Motor neuron (in vitro differentiated cells): ENCODE measurements around the gene TMSB4X. TPM values are rescaled to one million over a fixed set of nuclear protein-coding genes. Genes with fewer than 3 reads are reported as not detected.
"Not testable (repeated sequence)": the region's sequence is repeated elsewhere in the genome, so short reads cannot be mapped to it uniquely, and the experiment has no call there.

Experiments used
- ATAC-seq, 8 experiments: fragments of 200-7000 bp; cut with Tn5 transposase; replicated peaks in 6 of 8; 2 replicates each; pipeline ENCODE4 v1.8.0; 2021; ENCODE audit warnings: mild to moderate bottlenecking in 8 of 8, moderate library complexity in 8 of 8
- H3K27ac ChIP-seq, 2 donors: fragments of 250-450 bp; sonication (Bioruptor Pico); 2 replicates each; pipeline ENCODE4 v1.9.0; 2021; ENCODE audit warnings: antibody characterized with exemption in 2 of 2, mild to moderate bottlenecking in 2 of 2, moderate library complexity in 1 of 2
- H3K4me1 ChIP-seq, 2 donors: fragments of 250-450 bp; sonication (Bioruptor Pico); replicated peaks in 1 of 2; 2 replicates each; pipeline ENCODE4 v1.6.1; 2021; ENCODE audit warnings: antibody characterized with exemption in 2 of 2, mild to moderate bottlenecking in 2 of 2, moderate library complexity in 1 of 2
- H3K4me3 ChIP-seq, 5 donors: fragments of 250-450 bp; sonication (Bioruptor Pico); 2 replicates each; pipeline ENCODE4 v1.9.0; 2021; ENCODE audit warnings: antibody characterized with exemption in 5 of 5, mild to moderate bottlenecking in 5 of 5, moderate library complexity in 4 of 5
- WGBS, 10 experiments: fragments of 450-650 bp; shearing (Covaris generic); methylation state at CpG; one replicate each; pipeline ENCODE4 v1.0.0; 2022; 5-methylcytosine and 5-hydroxymethylcytosine counted together
- in situ Hi-C, 9 experiments: fragments of 400-800 bp; cut with MboI; loops; one replicate each; pipeline ENCODE4 v1.15.0; 2021; ENCODE audit warnings: low sequenced_read_pairs in 9 of 9, low pct_unique_long_range_greater_than_20kb in 2 of 9; ENCODE audit not compliant: unreplicated experiment in 9 of 9
- total RNA-seq, 8 experiments: library from RNA; unstranded; fragments of 300-600 nt; gene quantifications; 2 replicates each; pipeline versions ENCODE4 v1.2.3 to v1.2.4, GENCODE V29; 2022

TMSB4X gene
- total RNA-seq, 8 experiments from 2014 or later, result 2,326 to 8,210 (median 4,514) TPM

- H3K27ac ChIP-seq, result no peak overlapping the region
- in situ Hi-C loops, result no loop called here
- ATAC-seq, result peak in 3 of 8 experiments; percentile 20 to 60 (median 48)
- WGBS, 10 experiments, result 0 to 100% (median 100%) methylated on average over 1 to 2 of the region's 2 CpGs; no CpG with 5 or more reads in 6 of the 10 experiments
- no peaks in the 10 kb centered on the region for H3K4me1 ChIP-seq
- H3K4me3 ChIP-seq, result no peak overlapping the region
These were observed 32.7 kb downstream of the TMSB4X start for GRCh38 chrX:13007519-13008188.

GRCh38 chrX:13008189-13008533 lies 33.3 kb downstream of the TMSB4X start:
- no peak overlapping the region for H3K4me3 ChIP-seq
- 20 to 59% methylated on average over 1 to 2 of the region's 2 CpGs; no CpG with 5 or more reads in 8 of the 10 experiments for WGBS, 10 experiments
- H3K4me1 ChIP-seq, result no peaks in the 10 kb centered on the region
- no peak overlapping the region for H3K27ac ChIP-seq
- peak in 3 of 8 experiments; percentile 20 to 45 (median 34) for ATAC-seq
- in situ Hi-C loops, result no loop called here

GRCh38 chrX:13008851-13009250 lies 33.9 kb downstream of the TMSB4X start:
- Histone ChIP-seq H3K4me1 (peaks cover 1 to 4% of the 10 kb centered on the region in 2 donors), H3K27ac (no peak overlapping the region), H3K4me3 (no peak overlapping the region)
- WGBS, 10 experiments, result 53 to 100% (median 95%) methylated on average over 1 to 3 of the region's 3 CpGs; no CpG with 5 or more reads in 7 of the 10 experiments
- ATAC-seq, result no peak
- in situ Hi-C loops, result no loop called here

- no peak for ATAC-seq
- Histone ChIP-seq H3K4me3 (no peak overlapping the region), H3K4me1 (peaks cover 4 to 5% of the 10 kb centered on the region in 2 donors), H3K27ac (no peak overlapping the region)
- 73% methylated on average over 2 of the region's 3 CpGs; no CpG with 5 or more reads in 9 of the 10 experiments for WGBS, 10 experiments
- in situ Hi-C loops, result no loop called here
These were observed 34.4 kb downstream of the TMSB4X start for GRCh38 chrX:13009273-13009672.

GRCh38 chrX:13009844-13010243 lies 34.9 kb downstream of the TMSB4X start:
- H3K4me1 ChIP-seq, result peaks cover 4 to 5% of the 10 kb centered on the region in 2 donors
- no peak overlapping the region for H3K4me3 ChIP-seq
- in situ Hi-C loops, result no loop called here
- H3K27ac ChIP-seq, result no peak overlapping the region
- ATAC-seq, result no peak
- 0 to 100% (median 45%) methylated on average over 1 to 3 of the region's 8 CpGs; no CpG with 5 or more reads in 6 of the 10 experiments for WGBS, 10 experiments

- 20 to 100% (median 92%) methylated on average over 1 of the region's 2 CpGs; no CpG with 5 or more reads in 6 of the 10 experiments for WGBS, 10 experiments
- in situ Hi-C loops, result no loop called here
- Histone ChIP-seq H3K27ac (no peak overlapping the region), H3K4me3 (no peak overlapping the region), H3K4me1 (peaks cover 4 to 5% of the 10 kb centered on the region in 2 donors)
- ATAC-seq, result no peak
These were observed 35.6 kb downstream of the TMSB4X start for GRCh38 chrX:13010546-13010945.

- WGBS, 10 experiments, result 13 to 83% (median 67%) methylated on average over 1 to 7 of the region's 8 CpGs; no CpG with 5 or more reads in 3 of the 10 experiments
- in situ Hi-C loops, result no loop called here
- no peak for ATAC-seq
- Histone ChIP-seq H3K4me1 (peaks cover 4 to 5% of the 10 kb centered on the region in 2 donors), H3K27ac (no peak overlapping the region), H3K4me3 (no peak overlapping the region)
These were observed 38.6 kb downstream of the TMSB4X start for GRCh38 chrX:13013363-13014110.

GRCh38 chrX:13014111-13015096 lies 39.5 kb downstream of the TMSB4X start:
- 17 to 100% (median 71%) methylated on average over 1 to 6 of the region's 7 CpGs; no CpG with 5 or more reads in 4 of the 10 experiments for WGBS, 10 experiments
- Histone ChIP-seq H3K27ac (no peak overlapping the region), H3K4me1 (peaks cover 4 to 5% of the 10 kb centered on the region in 2 donors), H3K4me3 (no peak overlapping the region)
- in situ Hi-C loops, result no loop called here
- no peak for ATAC-seq

- Histone ChIP-seq H3K4me3 (no peak overlapping the region), H3K27ac (no peak overlapping the region), H3K4me1 (peaks cover 4 to 5% of the 10 kb centered on the region in 2 donors)
- in situ Hi-C loops, result no loop called here
- 60 to 100% (median 80%) methylated on average over 1 to 2 of the region's 3 CpGs; no CpG with 5 or more reads in 5 of the 10 experiments for WGBS, 10 experiments
- ATAC-seq, result no peak
These were observed 40.8 kb downstream of the TMSB4X start for GRCh38 chrX:13015536-13016236.

GRCh38 chrX:13016731-13017130 lies 41.8 kb downstream of the TMSB4X start:
- H3K4me1 ChIP-seq, H3K27ac ChIP-seq, in situ Hi-C loops, ATAC-seq, H3K4me3 ChIP-seq: not testable (repeated sequence)
- WGBS, 10 experiments, result 55 to 100% (median 88%) methylated on average over 3 to 6 of the region's 6 CpGs; no CpG with 5 or more reads in 6 of the 10 experiments

GRCh38 chrX:13022926-13023325 lies 48.0 kb downstream of the TMSB4X start:
- Histone ChIP-seq H3K27ac (no peak overlapping the region), H3K4me1 (peaks cover 0 to 7% of the 10 kb centered on the region in 2 donors), H3K4me3 (no peak overlapping the region)
- in situ Hi-C loops, result no loop called here
- no peak for ATAC-seq
- WGBS, 10 experiments, result 17% methylated on average over 1 of the region's 2 CpGs; no CpG with 5 or more reads in 9 of the 10 experiments

GRCh38 chrX:13023567-13023966 lies 48.7 kb downstream of the TMSB4X start:
- in situ Hi-C loops, result no loop called here
- Histone ChIP-seq H3K27ac (no peak overlapping the region), H3K4me3 (no peak overlapping the region), H3K4me1 (peaks cover 0 to 7% of the 10 kb centered on the region in 2 donors)
- WGBS, 10 experiments, result 92% methylated on average over 2 of the region's 3 CpGs; no CpG with 5 or more reads in 9 of the 10 experiments
- ATAC-seq, result peak in 1 of 8 experiments; percentile 33
